HCT116 (cell line): Measurements from ENCODE around the gene ABHD16B. TPM values are rescaled to one million over a fixed set of nuclear protein-coding genes. Genes with fewer than 3 reads are reported as not detected.
"Not testable (repeated sequence)": the region's sequence is repeated elsewhere in the genome, so short reads cannot be mapped to it uniquely, and the experiment has no call there.

Experiments
- ATAC-seq: fragments of 200-7000 bp; cut with Tn5 transposase; 2 replicates; pipeline ENCODE4 v1.9.1; 2020; ENCODE audit warnings: mild to moderate bottlenecking, moderate library complexity
- BruUV-seq: library from RNA; stranded (reverse); fragments of 400-500 nt; replicated peaks from 2 replicates; lab custom pipeline; 2021; lab: Mats Ljungman, UMichigan
- CTCF ChIA-PET: fragments of 300-600 bp; sonication (Branson Sonifier 250); formaldehyde crosslinking; loops from one replicate; lab custom pipeline; 2021; ENCODE audit warnings: antibody characterized with exemption; lab: Charles Lee
- POLR2A ChIA-PET: fragments of 300-600, 350-600 bp; sonication (Branson Sonifier 250); formaldehyde crosslinking; loops from one replicate; lab custom pipeline; 2021; ENCODE audit warnings: antibody characterized with exemption; lab: Charles Lee
- RAD21 ChIA-PET, 2 experiments: fragments of 300-600 bp; sonication (Branson Sonifier 250); formaldehyde crosslinking; loops; one replicate each; lab custom pipeline; 2023; ENCODE audit warnings: low total read pairs in 2 of 2; ENCODE audit not compliant: uncharacterized antibody in 2 of 2, unreplicated experiment in 2 of 2, low non-redundant PET in 1 of 2; lab: Charles Lee
- DNase-seq: peaks from one replicate; pipeline ENCODE4 v3.0.0-alpha.2; 2010; ENCODE audit warnings: low read depth, low spot score
- H2AFZ ChIP-seq: fragments of 200-600 bp; shearing (Covaris generic), sonication (generic); 2 replicates; pipeline ENCODE4 v1.6.1; 2017; ENCODE audit warnings: low read depth, mixed run types, mixed read lengths, antibody characterized with exemption, low read length; ENCODE audit not compliant: poor library complexity, severe bottlenecking
- H3K27ac ChIP-seq: 2 replicates; pipeline ENCODE4 v1.5.1; 2012; ENCODE audit warnings: low read depth, low read length
- H3K27me3 ChIP-seq: fragments of 200-600 bp; sonication (generic); 2 replicates; pipeline ENCODE4 v1.6.1; 2016; ENCODE audit warnings: mixed run types, low read length, mixed read lengths; ENCODE audit not compliant: insufficient read depth
- H3K36me3 ChIP-seq, 2 experiments: fragments of 200-500 bp in 1 of 2; fragments of 200-600 bp in 1 of 2; sonication (Bioruptor generic) in 1 of 2; sonication (generic) in 1 of 2; 2 replicates each; pipeline versions ENCODE4 v1.5.1 to v1.6.1; 2014 to 2016; ENCODE audit warnings: low read length in 2 of 2, inconsistent platforms in 1 of 2, mixed read lengths in 1 of 2, mixed run types in 1 of 2; ENCODE audit not compliant: insufficient read depth in 2 of 2, control insufficient read depth in 1 of 2
- H3K4me1 ChIP-seq, 2 experiments: fragments of 200-600 bp in 1 of 2; sonication (generic) in 1 of 2; 2 replicates each; pipeline versions ENCODE4 v1.5.1 to v1.6.1; 2012 to 2017; ENCODE audit warnings: low read length in 2 of 2, inconsistent platforms in 1 of 2, mild to moderate bottlenecking in 1 of 2, mixed read lengths in 1 of 2, mixed run types in 1 of 2, moderate library complexity in 1 of 2; ENCODE audit not compliant: insufficient read depth in 2 of 2, control insufficient read depth in 1 of 2
- H3K4me2 ChIP-seq: fragments of 200-600 bp; sonication (generic); 2 replicates; pipeline ENCODE4 v1.6.1; 2017; ENCODE audit warnings: mixed run types, low read length, mixed read lengths
- H3K4me3 ChIP-seq, 2 experiments: fragments of 200-600 bp in 1 of 2; sonication (generic) in 1 of 2; replicated peaks in 1 of 2; 2 replicates each; pipeline ENCODE4 v1.5.1; 2011 to 2016; ENCODE audit warnings: low read length in 2 of 2, control low read depth in 1 of 2, low read depth in 1 of 2, mild to moderate bottlenecking in 1 of 2, mixed read lengths in 1 of 2, mixed run types in 1 of 2
- H3K79me2 ChIP-seq: fragments of 200-600 bp; sonication (generic); 2 replicates; pipeline ENCODE4 v1.6.1; 2017; ENCODE audit warnings: mild to moderate bottlenecking, mixed run types, low read length, moderate library complexity, mixed read lengths; ENCODE audit not compliant: insufficient read depth
- H3K9ac ChIP-seq: fragments of 200-600 bp; sonication (generic); 2 replicates; pipeline ENCODE4 v1.6.1; 2016; ENCODE audit warnings: low read length, mixed read lengths
- H3K9me2 ChIP-seq: fragments of 200-600 bp; sonication (generic), shearing (Covaris generic); 2 replicates; pipeline ENCODE4 v1.6.1; 2017; ENCODE audit warnings: mixed run types, mild to moderate bottlenecking, moderate library complexity; ENCODE audit not compliant: insufficient read depth
- H3K9me3 ChIP-seq, 2 experiments: fragments of 200-500 bp in 1 of 2; fragments of 200-600 bp in 1 of 2; sonication (Bioruptor generic) in 1 of 2; sonication (generic) in 1 of 2; 2 replicates each; pipeline ENCODE4 v1.6.1; 2014 to 2017; ENCODE audit warnings: low read length in 2 of 2, mixed read lengths in 2 of 2, inconsistent platforms in 1 of 2, low read depth in 1 of 2, mild to moderate bottlenecking in 1 of 2, mixed run types in 1 of 2, moderate library complexity in 1 of 2; ENCODE audit not compliant: control insufficient read depth in 1 of 2, insufficient read depth in 1 of 2
- H4K20me1 ChIP-seq: fragments of 200-600 bp; sonication (generic), shearing (Covaris generic); 2 replicates; pipeline ENCODE4 v1.6.1; 2017; ENCODE audit warnings: mixed run types, mild to moderate bottlenecking, moderate library complexity; ENCODE audit not compliant: insufficient read depth
- POLR2A ChIP-seq: IDR thresholded peaks from 2 replicates; pipeline ENCODE4 v1.7.0; 2011; ENCODE audit warnings: borderline replicate concordance; ENCODE audit not compliant: insufficient read depth, insufficient read length; ENCODE audit errors: extremely low read depth
- POLR2AphosphoS5 ChIP-seq: IDR thresholded peaks from 2 replicates; pipeline ENCODE4 v1.6.1; 2011; ENCODE audit warnings: mild to moderate bottlenecking, low read depth, low read length, moderate library complexity
- RAD21 ChIP-seq: IDR thresholded peaks from 2 replicates; pipeline ENCODE4 v1.6.1; 2012; ENCODE audit warnings: low read depth, mild to moderate bottlenecking
- YY1 ChIP-seq: IDR thresholded peaks from 2 replicates; pipeline ENCODE4 v1.6.1; 2011; ENCODE audit warnings: low read length, low read depth, moderate library complexity, mild to moderate bottlenecking; ENCODE audit not compliant: insufficient replicate concordance; ENCODE audit errors: extremely low read depth
- ZFX ChIP-seq: fragments of 450-650 bp; IDR thresholded peaks from 2 replicates; pipeline ENCODE4 v1.6.1; 2017
- intact Hi-C: fragments of 100-400 bp; cut with micrococcal nuclease; formaldehyde crosslinking; loops from 2 replicates; pipeline ENCODE4 v1.10.0; 2022
- total RNA-seq: library from RNA; stranded (reverse); gene quantifications from one replicate; pipeline ENCODE4 v1.2.1, GENCODE V29; 2021; ENCODE audit not compliant: unreplicated experiment
- TF ChIP-seq, protein P1 (sequence below): IDR thresholded peaks from 2 replicates; pipeline ENCODE4 v1.6.1; 2012
- TF ChIP-seq, protein P2 (sequence below): IDR thresholded peaks from 2 replicates; pipeline ENCODE4 v1.6.1; 2011; ENCODE audit warnings: mild to moderate bottlenecking, low read length, moderate library complexity; ENCODE audit not compliant: insufficient replicate concordance; ENCODE audit errors: extremely low read depth

ABHD16B gene
- total RNA-seq, 1 experiment from 2014 or later = not detected

DNA sequence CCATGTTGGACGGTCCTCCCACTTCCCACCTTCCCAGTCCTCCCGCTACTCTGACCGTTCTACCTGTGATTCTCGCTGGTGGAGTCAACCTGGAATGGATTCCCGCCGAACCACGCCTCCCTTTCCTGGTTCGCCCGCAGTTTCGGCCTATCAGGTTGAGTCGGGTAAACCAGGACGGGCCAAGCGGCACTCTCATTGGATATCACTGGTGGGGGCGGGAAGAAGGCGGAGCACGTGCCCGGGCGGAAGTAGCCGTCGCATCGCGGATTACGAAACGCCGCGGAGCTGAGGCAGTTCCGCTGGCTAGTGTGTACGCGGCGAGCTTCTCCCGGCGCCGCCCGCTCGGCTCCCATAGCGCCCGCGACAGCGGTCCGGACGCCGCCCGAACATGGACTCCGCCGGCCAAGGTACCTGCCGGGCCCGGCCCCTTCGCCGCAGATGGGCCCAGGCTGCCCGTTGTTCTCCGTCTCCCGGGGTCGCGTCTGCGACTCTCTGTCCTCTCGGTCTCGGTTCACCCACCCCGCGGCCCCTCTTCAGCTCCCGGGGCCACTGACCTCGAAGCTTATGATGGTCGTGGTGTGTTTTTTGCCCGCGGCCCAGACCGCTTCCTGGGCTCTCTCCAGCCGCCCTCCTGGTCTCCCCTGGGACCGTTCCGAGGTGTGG lies 3.8 kb downstream of the ABHD16B start, which contains the start of gene TPD52L2:
TPD52L2 (plus strand) TSS at position 293 of the 663 bp plus-strand sequence; CDS start at position 389, 96 bp downstream.
- Histone ChIP-seq H3K27me3 (no peaks in the 10 kb centered on the region), H3K9me3 (no peaks in the 10 kb centered on the region), H2AFZ (no peak within 1 kb of the TSS), H4K20me1 (no peaks in the 10 kb centered on the region), H3K9me2 (no peaks in the 10 kb centered on the region), H3K4me2 (peak within 1 kb of the TSS; percentile 88), H3K4me3 (peak within 1 kb of the TSS; percentile 98 to 100), H3K36me3 (peaks cover 13 to 34% of the 10 kb centered on the region in 2 experiments), H3K79me2 (peaks cover 62% of the 10 kb centered on the region), H3K9ac (peak within 1 kb of the TSS; percentile 100), H3K27ac (peak within 1 kb of the TSS; percentile 95), H3K4me1 (peaks cover 14 to 19% of the 10 kb centered on the region in 2 experiments)
- ATAC-seq (peak; percentile 82), DNase-seq (peak; percentile 100)
- BruUV-seq = no TSS peak
- TF ChIP-seq YY1 = peak; percentile 92
- TF ChIP-seq POLR2A = peak; percentile 77
- TF ChIP-seq, protein P1, sequence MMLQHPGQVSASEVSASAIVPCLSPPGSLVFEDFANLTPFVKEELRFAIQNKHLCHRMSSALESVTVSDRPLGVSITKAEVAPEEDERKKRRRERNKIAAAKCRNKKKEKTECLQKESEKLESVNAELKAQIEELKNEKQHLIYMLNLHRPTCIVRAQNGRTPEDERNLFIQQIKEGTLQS = no peak
- no peak for TF ChIP-seq RAD21
- TF ChIP-seq, protein P2, sequence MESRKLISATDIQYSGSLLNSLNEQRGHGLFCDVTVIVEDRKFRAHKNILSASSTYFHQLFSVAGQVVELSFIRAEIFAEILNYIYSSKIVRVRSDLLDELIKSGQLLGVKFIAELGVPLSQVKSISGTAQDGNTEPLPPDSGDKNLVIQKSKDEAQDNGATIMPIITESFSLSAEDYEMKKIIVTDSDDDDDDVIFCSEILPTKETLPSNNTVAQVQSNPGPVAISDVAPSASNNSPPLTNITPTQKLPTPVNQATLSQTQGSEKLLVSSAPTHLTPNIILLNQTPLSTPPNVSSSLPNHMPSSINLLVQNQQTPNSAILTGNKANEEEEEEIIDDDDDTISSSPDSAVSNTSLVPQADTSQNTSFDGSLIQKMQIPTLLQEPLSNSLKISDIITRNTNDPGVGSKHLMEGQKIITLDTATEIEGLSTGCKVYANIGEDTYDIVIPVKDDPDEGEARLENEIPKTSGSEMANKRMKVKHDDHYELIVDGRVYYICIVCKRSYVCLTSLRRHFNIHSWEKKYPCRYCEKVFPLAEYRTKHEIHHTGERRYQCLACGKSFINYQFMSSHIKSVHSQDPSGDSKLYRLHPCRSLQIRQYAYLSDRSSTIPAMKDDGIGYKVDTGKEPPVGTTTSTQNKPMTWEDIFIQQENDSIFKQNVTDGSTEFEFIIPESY = peak; percentile 55
- peak; percentile 91 for TF ChIP-seq POLR2AphosphoS5
- peak; percentile 36; the same call in 1 of the 2 replicates for TF ChIP-seq ZFX
- POLR2A ChIA-PET = interaction anchor here (0.6 to 3.2 kb wide), 18 partner anchors 10 to 328 kb away, joined by 3 to 15 read pairs (median 4); partner anchors contain the start of genes ARFRP1, DNAJC5, PRPF6 and PTK6
- CTCF ChIA-PET = interaction anchor here (0.9 to 2.5 kb wide), 8 partner anchors 29 to 327 kb away, joined by 3 to 20 read pairs (median 5); partner anchors contain the start of genes ARFRP1, PTK6, TCEA2 and ZGPAT
- intact Hi-C loops = loop anchor here (1.0 to 10.0 kb wide), 5 partner anchors 78 to 326 kb away; partner anchors contain the start of genes LIME1, SAMD10 and SLC2A4RG
- RAD21 ChIA-PET = interaction anchor here (1.0 to 1.7 kb wide), 3 partner anchors 157 to 327 kb away, joined by 3 to 6 read pairs (median 4); partner anchors contain the start of genes ARFRP1 (in 1 of the 2) and ZGPAT (in 1 of the 2)

DNA sequence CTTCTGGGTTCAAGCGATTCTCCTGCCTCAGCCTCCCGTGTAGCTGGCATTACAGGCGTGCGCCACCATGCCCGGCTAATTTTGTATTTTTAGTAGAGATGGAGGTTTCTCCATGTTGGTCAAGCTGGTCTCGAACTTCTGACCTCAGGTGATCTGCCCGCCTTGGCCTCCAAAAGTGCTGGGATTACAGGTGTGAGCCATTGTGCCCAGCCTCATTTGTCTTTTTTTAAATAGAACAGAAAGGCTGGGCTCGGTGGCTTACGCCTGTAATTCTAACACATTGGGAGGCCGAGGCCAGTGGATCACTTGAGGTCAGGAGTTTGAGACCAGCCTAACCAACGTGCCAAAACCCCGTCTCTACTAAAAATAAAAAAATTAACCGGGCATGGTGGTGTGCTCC lies 5.7 kb downstream of the ABHD16B start:
- Histone ChIP-seq H3K4me3 (peak overlapping the region; percentile 98 to 100), H3K4me2 (peak overlapping the region; percentile 88), H3K79me2 (peaks cover 81% of the 10 kb centered on the region), H3K36me3 (peaks cover 20 to 39% of the 10 kb centered on the region in 2 experiments), H3K4me1 (peaks cover 14 to 19% of the 10 kb centered on the region in 2 experiments), H3K9ac (peak overlapping the region; percentile 100), H3K27ac (peak overlapping the region; percentile 95)
- ATAC-seq, BruUV-seq, H4K20me1 ChIP-seq, H3K9me2 ChIP-seq, DNase-seq, H3K27me3 ChIP-seq, H3K9me3 ChIP-seq, H2AFZ ChIP-seq: not testable (repeated sequence)
- intact Hi-C loops = loop anchor here (10.0 kb wide), 2 partner anchors 108 to 132 kb away; partner anchors contain the start of genes LIME1, SAMD10 and SLC2A4RG
- ChIA-PET POLR2A (interaction anchor here (0.7 to 3.2 kb wide), 4 partner anchors 9 to 330 kb away, joined by 3 to 15 read pairs (median 4); partner anchors contain the start of genes ARFRP1, PTK6 and ZGPAT), RAD21 (interaction anchor here (0.7 kb wide), 4 partner anchors 45 to 164 kb away, joined by 3 to 9 read pairs (median 3); no protein-coding TSS in a partner anchor), CTCF (interaction anchor here (0.8 to 2.5 kb wide), 4 partner anchors 160 to 329 kb away, joined by 3 to 20 read pairs (median 4); partner anchors contain the start of genes ARFRP1, PTK6 and ZGPAT)
